ENCODE measurements around the gene ATP13A3. TPM values are rescaled to one million over a fixed set of nuclear protein-coding genes. Genes with fewer than 3 reads are reported as not detected.

Gene ATP13A3
- total RNA-seq, 1 donor from 2014 or later = 44.4 TPM

DNA sequence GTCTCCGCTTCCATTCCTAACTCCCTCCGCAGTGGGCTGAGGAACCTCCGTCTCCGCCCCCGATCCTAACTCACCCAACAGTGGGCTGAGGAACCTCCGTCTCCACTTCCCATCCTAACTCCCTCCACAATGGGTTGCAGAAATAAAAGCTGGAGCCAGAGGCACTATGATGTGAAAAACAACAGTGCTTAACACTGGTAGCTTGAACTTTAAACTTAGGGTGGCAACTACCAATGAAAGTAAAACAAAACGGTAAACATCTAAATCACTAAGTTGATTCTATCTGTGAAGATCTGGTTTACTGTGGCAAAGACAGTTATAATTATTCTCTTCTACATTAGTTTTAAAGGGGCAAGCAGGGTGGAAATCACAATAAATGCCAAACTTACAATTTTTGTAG, 61.8 kb downstream of the ATP13A3 start:
- no peak overlapping the region for H3K4me3 ChIP-seq (ENCODE audit: low read length in 3 of 3)
- H3K9ac ChIP-seq (ENCODE audit: low read depth in 1 of 3, low read length in 3 of 3) = no peak overlapping the region
- H3K4me1 ChIP-seq (ENCODE audit: control insufficient read depth in 3 of 3, insufficient read depth in 3 of 3, low read length in 3 of 3) = no peaks in the 10 kb centered on the region
- H3K9me3 ChIP-seq (ENCODE audit: control insufficient read depth in 3 of 3, low read length in 3 of 3) = no peaks in the 10 kb centered on the region
- no peaks in the 10 kb centered on the region for H3K27me3 ChIP-seq (ENCODE audit: control insufficient read depth in 3 of 3, insufficient read depth in 3 of 3, low read length in 3 of 3)
- no peak overlapping the region for H3K27ac ChIP-seq (ENCODE audit: low read depth, low read length)
- peaks cover 12 to 31% (median 30%) of the 10 kb centered on the region in 3 donors for H3K36me3 ChIP-seq (ENCODE audit: control insufficient read depth in 3 of 3, insufficient read depth in 3 of 3, low read length in 3 of 3)

GRCh38 chr3:194424373-194424772, 62.4 kb downstream of the ATP13A3 start:
- Histone ChIP-seq H3K4me1 (ENCODE audit: control insufficient read depth in 3 of 3, insufficient read depth in 3 of 3, low read length in 3 of 3) (no peaks in the 10 kb centered on the region), H3K9ac (ENCODE audit: low read depth in 1 of 3, low read length in 3 of 3) (no peak overlapping the region), H3K27ac (ENCODE audit: low read depth, low read length) (no peak overlapping the region), H3K4me3 (ENCODE audit: low read length in 3 of 3) (no peak overlapping the region), H3K9me3 (ENCODE audit: control insufficient read depth in 3 of 3, low read length in 3 of 3) (no peaks in the 10 kb centered on the region), H3K27me3 (ENCODE audit: control insufficient read depth in 3 of 3, insufficient read depth in 3 of 3, low read length in 3 of 3) (no peaks in the 10 kb centered on the region), H3K36me3 (ENCODE audit: control insufficient read depth in 3 of 3, insufficient read depth in 3 of 3, low read length in 3 of 3) (peaks cover 10 to 26% (median 24%) of the 10 kb centered on the region in 3 donors)

DNA sequence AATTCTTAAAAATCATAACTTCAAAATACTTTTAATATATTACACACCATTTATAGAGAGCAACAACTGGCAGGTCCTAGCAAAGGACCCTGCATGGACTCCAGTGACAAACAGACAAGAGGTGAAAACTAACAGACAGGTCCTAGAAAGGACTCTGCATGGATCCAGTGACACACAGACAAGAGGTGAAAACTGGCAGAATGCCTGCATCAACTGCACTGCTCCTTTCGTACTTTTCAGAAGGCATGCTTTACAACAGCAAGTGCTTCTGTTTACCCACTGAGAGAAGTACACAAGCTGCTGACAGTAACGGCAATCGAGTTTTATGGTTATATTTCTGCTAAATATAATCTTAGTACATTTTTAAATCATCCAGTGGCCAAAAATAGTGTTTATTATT, 63.5 kb downstream of the ATP13A3 start:
- H3K9me3 ChIP-seq (ENCODE audit: control insufficient read depth in 3 of 3, low read length in 3 of 3) = no peaks in the 10 kb centered on the region

DNA sequence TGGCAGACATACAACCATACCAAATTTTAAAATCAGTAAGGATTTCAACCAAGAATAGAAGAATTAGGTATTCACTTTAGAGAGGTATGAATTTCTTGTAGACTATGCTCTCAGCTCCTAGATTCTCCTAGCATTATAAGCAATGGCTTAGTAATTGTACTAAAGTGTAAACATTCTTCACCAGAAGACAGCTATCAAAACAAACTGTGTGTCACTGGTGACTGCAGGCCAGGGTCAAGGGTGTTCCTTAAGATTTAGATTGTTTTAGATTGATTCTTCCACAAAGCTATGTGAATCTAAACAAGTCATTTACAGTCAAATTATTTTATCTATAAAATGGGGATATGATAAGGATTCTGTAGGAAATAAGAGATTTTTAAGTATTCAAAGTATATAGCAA, 64.6 kb downstream of the ATP13A3 start:
- Histone ChIP-seq H3K9me3 (ENCODE audit: control insufficient read depth in 3 of 3, low read length in 3 of 3) (no peaks in the 10 kb centered on the region), H3K36me3 (ENCODE audit: control insufficient read depth in 3 of 3, insufficient read depth in 3 of 3, low read length in 3 of 3) (peaks cover 7 to 30% (median 22%) of the 10 kb centered on the region in 3 donors), H3K4me1 (ENCODE audit: control insufficient read depth in 3 of 3, insufficient read depth in 3 of 3, low read length in 3 of 3) (no peaks in the 10 kb centered on the region), H3K27ac (ENCODE audit: low read depth, low read length) (no peak overlapping the region), H3K27me3 (ENCODE audit: control insufficient read depth in 3 of 3, insufficient read depth in 3 of 3, low read length in 3 of 3) (no peaks in the 10 kb centered on the region), H3K4me3 (ENCODE audit: low read length in 3 of 3) (no peak overlapping the region), H3K9ac (ENCODE audit: low read depth in 1 of 3, low read length in 3 of 3) (no peak overlapping the region)

More for the DNA sequence above, 63.5 kb downstream of the ATP13A3 start:
- Histone ChIP-seq H3K27ac (ENCODE audit: low read depth, low read length) (no peak overlapping the region), H3K4me1 (ENCODE audit: control insufficient read depth in 3 of 3, insufficient read depth in 3 of 3, low read length in 3 of 3) (no peaks in the 10 kb centered on the region), H3K4me3 (ENCODE audit: low read length in 3 of 3) (no peak overlapping the region), H3K9ac (ENCODE audit: low read depth in 1 of 3, low read length in 3 of 3) (no peak overlapping the region), H3K27me3 (ENCODE audit: control insufficient read depth in 3 of 3, insufficient read depth in 3 of 3, low read length in 3 of 3) (no peaks in the 10 kb centered on the region), H3K36me3 (ENCODE audit: control insufficient read depth in 3 of 3, insufficient read depth in 3 of 3, low read length in 3 of 3) (peaks cover 7 to 30% (median 22%) of the 10 kb centered on the region in 3 donors)

DNA sequence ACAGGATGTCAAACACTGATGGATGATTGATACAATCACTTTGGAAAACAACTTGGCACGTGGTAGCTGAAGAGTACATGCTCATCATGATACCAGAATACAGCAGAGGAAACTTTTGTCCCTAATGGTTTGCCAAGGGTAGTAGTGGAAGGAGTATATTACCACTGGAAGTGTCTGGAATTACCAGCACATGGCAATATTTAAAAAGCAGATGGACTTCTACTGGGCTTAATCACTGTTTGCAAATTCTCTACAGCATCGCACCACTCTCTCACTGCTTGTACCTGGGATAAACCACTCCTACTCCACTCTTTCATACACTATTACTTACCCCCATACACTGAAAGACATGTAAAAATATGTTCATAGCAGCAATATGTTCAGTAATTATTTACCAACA, 68.1 kb downstream of the ATP13A3 start:
- Histone ChIP-seq H3K4me3 (ENCODE audit: low read length in 3 of 3) (no peak overlapping the region), H3K27ac (ENCODE audit: low read depth, low read length) (no peak overlapping the region), H3K36me3 (ENCODE audit: control insufficient read depth in 3 of 3, insufficient read depth in 3 of 3, low read length in 3 of 3) (peaks cover 0 to 13% (median 3%) of the 10 kb centered on the region in 3 donors), H3K9me3 (ENCODE audit: control insufficient read depth in 3 of 3, low read length in 3 of 3) (no peaks in the 10 kb centered on the region), H3K9ac (ENCODE audit: low read depth in 1 of 3, low read length in 3 of 3) (no peak overlapping the region), H3K27me3 (ENCODE audit: control insufficient read depth in 3 of 3, insufficient read depth in 3 of 3, low read length in 3 of 3) (no peaks in the 10 kb centered on the region), H3K4me1 (ENCODE audit: control insufficient read depth in 3 of 3, insufficient read depth in 3 of 3, low read length in 3 of 3) (no peaks in the 10 kb centered on the region)

DNA sequence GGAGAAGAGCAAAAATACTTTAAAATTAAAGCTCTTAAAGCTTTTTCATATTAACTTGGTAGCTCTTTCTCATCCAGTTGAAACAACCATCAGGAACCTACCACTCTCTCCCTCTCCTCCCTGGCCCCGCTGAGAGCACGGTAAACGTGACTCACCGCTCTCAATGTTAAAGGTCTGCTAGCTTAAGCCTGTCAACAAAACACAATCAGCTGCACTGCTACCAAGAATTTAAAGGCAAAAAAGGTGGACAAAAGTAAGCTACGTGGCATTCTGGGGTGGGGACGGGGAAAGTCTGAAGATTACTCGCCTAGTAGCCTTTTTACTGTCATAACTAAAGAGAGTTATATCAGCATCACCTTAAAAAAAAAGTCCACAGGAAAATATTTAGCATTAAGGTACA, 79.4 kb downstream of the ATP13A3 start:
- H3K27ac ChIP-seq (ENCODE audit: low read depth, low read length) = no peak overlapping the region
- no peaks in the 10 kb centered on the region for H3K4me1 ChIP-seq (ENCODE audit: control insufficient read depth in 3 of 3, insufficient read depth in 3 of 3, low read length in 3 of 3)
- no peaks in the 10 kb centered on the region for H3K9me3 ChIP-seq (ENCODE audit: control insufficient read depth in 3 of 3, low read length in 3 of 3)
- no peaks in the 10 kb centered on the region for H3K27me3 ChIP-seq (ENCODE audit: control insufficient read depth in 3 of 3, insufficient read depth in 3 of 3, low read length in 3 of 3)
- no peak overlapping the region for H3K4me3 ChIP-seq (ENCODE audit: low read length in 3 of 3)
- H3K9ac ChIP-seq (ENCODE audit: low read depth in 1 of 3, low read length in 3 of 3) = no peak overlapping the region
- peaks cover 0 to 8% (median 7%) of the 10 kb centered on the region in 3 donors for H3K36me3 ChIP-seq (ENCODE audit: control insufficient read depth in 3 of 3, insufficient read depth in 3 of 3, low read length in 3 of 3)

GRCh38 chr3:194405766-194406165, 81.0 kb downstream of the ATP13A3 start:
- H3K4me1 ChIP-seq (ENCODE audit: control insufficient read depth in 3 of 3, insufficient read depth in 3 of 3, low read length in 3 of 3) = no peaks in the 10 kb centered on the region
- H3K4me3 ChIP-seq (ENCODE audit: low read length in 3 of 3) = no peak overlapping the region
- peaks cover 0 to 6% (median 5%) of the 10 kb centered on the region in 3 donors for H3K36me3 ChIP-seq (ENCODE audit: control insufficient read depth in 3 of 3, insufficient read depth in 3 of 3, low read length in 3 of 3)
- H3K9me3 ChIP-seq (ENCODE audit: control insufficient read depth in 3 of 3, low read length in 3 of 3) = no peaks in the 10 kb centered on the region
- H3K27me3 ChIP-seq (ENCODE audit: control insufficient read depth in 3 of 3, insufficient read depth in 3 of 3, low read length in 3 of 3) = peaks cover 0 to 4% (median 3%) of the 10 kb centered on the region in 3 donors
- no peak overlapping the region for H3K9ac ChIP-seq (ENCODE audit: low read depth in 1 of 3, low read length in 3 of 3)
- H3K27ac ChIP-seq (ENCODE audit: low read depth, low read length) = no peak overlapping the region

GRCh38 chr3:194404365-194405140, 82.2 kb downstream of the ATP13A3 start:
- no peak overlapping the region for H3K9ac ChIP-seq (ENCODE audit: low read depth in 1 of 3, low read length in 3 of 3)
- H3K27me3 ChIP-seq (ENCODE audit: control insufficient read depth in 3 of 3, insufficient read depth in 3 of 3, low read length in 3 of 3) = peaks cover 3 to 10% (median 5%) of the 10 kb centered on the region in 3 donors

GRCh38 chr3:194401868-194402329, 84.9 kb downstream of the ATP13A3 start:
- Histone ChIP-seq H3K9ac (ENCODE audit: low read depth in 1 of 3, low read length in 3 of 3) (no peak overlapping the region), H3K4me1 (ENCODE audit: control insufficient read depth in 3 of 3, insufficient read depth in 3 of 3, low read length in 3 of 3) (peaks cover 10 to 14% (median 12%) of the 10 kb centered on the region in 3 donors), H3K4me3 (ENCODE audit: low read length in 3 of 3) (no peak overlapping the region), H3K36me3 (ENCODE audit: control insufficient read depth in 3 of 3, insufficient read depth in 3 of 3, low read length in 3 of 3) (peaks cover 0 to 6% (median 3%) of the 10 kb centered on the region in 3 donors), H3K9me3 (ENCODE audit: control insufficient read depth in 3 of 3, low read length in 3 of 3) (no peaks in the 10 kb centered on the region), H3K27me3 (ENCODE audit: control insufficient read depth in 3 of 3, insufficient read depth in 3 of 3, low read length in 3 of 3) (peaks cover 27 to 30% (median 28%) of the 10 kb centered on the region in 3 donors), H3K27ac (ENCODE audit: low read depth, low read length) (no peak overlapping the region)

More at GRCh38 chr3:194404365-194405140, 82.2 kb downstream of the ATP13A3 start:
- Histone ChIP-seq H3K9me3 (ENCODE audit: control insufficient read depth in 3 of 3, low read length in 3 of 3) (no peaks in the 10 kb centered on the region), H3K27ac (ENCODE audit: low read depth, low read length) (no peak overlapping the region), H3K4me3 (ENCODE audit: low read length in 3 of 3) (no peak overlapping the region), H3K4me1 (ENCODE audit: control insufficient read depth in 3 of 3, insufficient read depth in 3 of 3, low read length in 3 of 3) (no peaks in the 10 kb centered on the region), H3K36me3 (ENCODE audit: control insufficient read depth in 3 of 3, insufficient read depth in 3 of 3, low read length in 3 of 3) (peaks cover 0 to 6% (median 5%) of the 10 kb centered on the region in 3 donors)

DNA sequence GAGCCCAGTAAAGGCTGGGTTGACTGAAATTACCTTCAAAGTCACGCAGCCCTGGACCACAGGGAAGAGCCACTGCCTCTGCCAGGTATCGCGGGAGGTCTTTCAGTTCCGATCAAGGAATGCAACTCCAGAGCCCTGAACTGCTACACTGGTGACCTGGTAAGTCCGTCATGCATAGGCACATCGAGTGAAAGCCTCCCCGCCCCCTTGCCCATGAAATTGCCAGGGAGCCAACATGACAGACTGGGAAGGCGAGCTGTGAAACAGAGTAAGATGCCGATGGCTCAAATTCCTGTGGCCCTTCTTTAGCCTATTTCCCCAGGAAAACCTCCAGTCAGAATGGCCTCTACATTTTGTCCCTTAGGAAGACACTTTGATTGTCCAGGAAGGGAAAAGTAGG, 85.5 kb downstream of the ATP13A3 start:
- Histone ChIP-seq H3K27ac (ENCODE audit: low read depth, low read length) (no peak overlapping the region), H3K9ac (ENCODE audit: low read depth in 1 of 3, low read length in 3 of 3) (no peak overlapping the region), H3K4me3 (ENCODE audit: low read length in 3 of 3) (no peak overlapping the region), H3K36me3 (ENCODE audit: control insufficient read depth in 3 of 3, insufficient read depth in 3 of 3, low read length in 3 of 3) (peaks cover 0 to 6% (median 3%) of the 10 kb centered on the region in 3 donors), H3K9me3 (ENCODE audit: control insufficient read depth in 3 of 3, low read length in 3 of 3) (no peaks in the 10 kb centered on the region), H3K4me1 (ENCODE audit: control insufficient read depth in 3 of 3, insufficient read depth in 3 of 3, low read length in 3 of 3) (peaks cover 12 to 16% (median 15%) of the 10 kb centered on the region in 3 donors), H3K27me3 (ENCODE audit: control insufficient read depth in 3 of 3, insufficient read depth in 3 of 3, low read length in 3 of 3) (peaks cover 28 to 35% (median 31%) of the 10 kb centered on the region in 3 donors)

Measured in skeletal muscle tissue (tissue), 4 donors.